Small intestine (tissue), 7 donors: ENCODE measurements around the gene ZBTB44. TPM values are rescaled to one million over a fixed set of nuclear protein-coding genes. Genes with fewer than 3 reads are reported as not detected.

Experiments
- DNase-seq, 2 donors: peaks; one replicate each; pipeline versions ENCODE4 v3.0.0 to v3.0.0-alpha.2; 2013
- FAIRE-seq: peaks from 2 replicates; lab custom pipeline; 2012; peaks lifted over from hg19 to GRCh38; lab: Jason Lieb, UNC
- H3K27ac ChIP-seq, 3 donors: one replicate each; pipeline ENCODE4 v1.5.1; 2013; ENCODE audit warnings: low read length in 2 of 3, mild to moderate bottlenecking in 2 of 3, control low read depth in 1 of 3, inconsistent platforms in 1 of 3, low read depth in 1 of 3, moderate library complexity in 1 of 3
- H3K27me3 ChIP-seq, 3 donors: one replicate each; pipeline ENCODE4 v1.6.1; 2013; ENCODE audit warnings: low read length in 3 of 3, inconsistent platforms in 1 of 3; ENCODE audit not compliant: control insufficient read depth in 3 of 3, insufficient read depth in 3 of 3
- H3K36me3 ChIP-seq, 3 donors: one replicate each; pipeline ENCODE4 v1.6.1; 2013; ENCODE audit warnings: low read length in 3 of 3, inconsistent platforms in 1 of 3, low read depth in 1 of 3, mild to moderate bottlenecking in 1 of 3, moderate library complexity in 1 of 3; ENCODE audit not compliant: control insufficient read depth in 3 of 3, insufficient read depth in 2 of 3
- H3K4me1 ChIP-seq, 3 donors: one replicate each; pipeline ENCODE4 v1.6.1; 2013; ENCODE audit warnings: low read length in 2 of 3, inconsistent platforms in 1 of 3, low read depth in 1 of 3, mild to moderate bottlenecking in 1 of 3, moderate library complexity in 1 of 3; ENCODE audit not compliant: control insufficient read depth in 3 of 3, insufficient read depth in 2 of 3
- H3K4me3 ChIP-seq, 3 donors: one replicate each; pipeline ENCODE4 v1.5.1; 2013; ENCODE audit warnings: low read length in 3 of 3, control low read depth in 1 of 3, inconsistent platforms in 1 of 3, low read depth in 1 of 3, mild to moderate bottlenecking in 1 of 3, moderate library complexity in 1 of 3
- H3K9me3 ChIP-seq, 2 donors: one replicate each; pipeline ENCODE4 v1.6.1; 2013; ENCODE audit warnings: low read depth in 1 of 2, low read length in 1 of 2; ENCODE audit not compliant: control insufficient read depth in 2 of 2, insufficient read depth in 1 of 2
- WGBS, 3 donors: extraction: QIAGEN DNeasy Blood & Tissue Kit; methylation state at CpG; one replicate each; pipeline ENCODE4 v1.1.7; 2013; 5-methylcytosine and 5-hydroxymethylcytosine counted together
- polyA plus RNA-seq, 4 donors: library from polyadenylated mRNA; stranded (reverse) in 3 of 4; unstranded in 1 of 4; fragments of 200-250 nt in 3 of 4; fragments of 120-200 nt in 1 of 4; gene quantifications; one replicate each; pipeline versions ENCODE4 v1.2.1 to v1.2.3, GENCODE V29; 2013
- donor health status: healthy with polysubstance abuse.
- donor health status: control.
- donor health status: control.
- donor health status: Bipolar disorder and iron deficiency.
- donor health status: healthy.

The ZBTB44 gene
- polyA plus RNA-seq, 4 donors: 7.6 to 32.9 (median 10.1) TPM

DNA sequence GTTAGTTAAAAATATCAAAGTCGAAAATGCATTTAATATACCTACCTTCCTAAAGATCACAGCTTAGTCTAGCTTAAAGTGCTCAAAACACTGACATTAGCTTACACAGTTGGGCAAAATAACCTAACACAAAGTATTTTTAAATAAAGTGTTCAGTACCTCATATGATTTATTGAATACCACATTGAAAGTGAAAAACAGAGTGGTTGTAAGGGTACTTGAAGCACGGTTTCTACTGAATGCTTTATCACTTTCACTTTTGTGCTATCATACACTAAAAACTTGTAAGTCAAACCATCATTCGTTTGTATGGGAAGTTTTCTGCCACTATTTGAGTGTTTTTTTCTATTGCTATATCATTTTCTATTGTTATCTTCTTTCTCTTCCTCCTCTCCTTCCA, 36.6 kb downstream of the ZBTB44 start:
- Histone ChIP-seq H3K27ac (no peak overlapping the region), H3K27me3 (no peaks in the 10 kb centered on the region), H3K36me3 (peaks cover 1 to 8% (median 2%) of the 10 kb centered on the region in 3 donors), H3K9me3 (peaks cover 0 to 14% of the 10 kb centered on the region in 2 donors), H3K4me3 (no peak overlapping the region), H3K4me1 (no peaks in the 10 kb centered on the region)
- 80 to 91% (median 81%) methylated on average over 3 of the region's 3 CpGs for WGBS, 3 donors
- no peak for FAIRE-seq
- DNase-seq: no peak

- H3K4me3 ChIP-seq: no peak overlapping the region
- no peaks in the 10 kb centered on the region for H3K4me1 ChIP-seq
- no peak overlapping the region for H3K27ac ChIP-seq
- DNase-seq: no peak
- FAIRE-seq: no peak
- no peaks in the 10 kb centered on the region for H3K9me3 ChIP-seq
- 70 to 95% (median 90%) methylated on average over 2 of the region's 2 CpGs for WGBS, 3 donors
- no peaks in the 10 kb centered on the region for H3K27me3 ChIP-seq
- H3K36me3 ChIP-seq: peaks cover 0 to 21% (median 1%) of the 10 kb centered on the region in 3 donors
These were observed 42.4 kb downstream of the ZBTB44 start for GRCh38 chr11:130272336-130272735.

- 58 to 72% (median 71%) methylated on average over 1 of the region's 1 CpG for WGBS, 3 donors
- H3K27ac ChIP-seq: no peak overlapping the region
These were observed 45.3 kb downstream of the ZBTB44 start for GRCh38 chr11:130269326-130269943.

DNA sequence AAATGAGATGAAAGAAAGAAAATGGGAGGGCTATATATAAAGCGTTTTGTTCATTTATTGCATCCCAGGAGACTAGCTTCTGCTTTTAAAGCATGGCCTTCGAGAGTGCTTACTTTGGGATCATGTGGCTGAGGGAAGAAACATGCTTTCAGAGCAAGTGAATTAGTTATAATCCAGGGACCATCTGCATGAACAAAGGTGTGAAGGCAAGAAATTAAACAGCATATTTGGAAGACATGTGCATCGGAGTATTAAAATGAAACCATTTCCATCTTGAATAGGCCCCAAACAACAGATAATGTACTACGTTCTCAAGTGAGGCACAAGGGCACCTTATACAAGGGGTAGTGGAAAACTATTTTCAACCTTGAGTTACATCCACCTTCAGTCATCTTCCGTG, 51.4 kb downstream of the ZBTB44 start:
- H3K4me1 ChIP-seq: no peaks in the 10 kb centered on the region
- 83 to 93% (median 93%) methylated on average over 5 of the region's 5 CpGs for WGBS, 3 donors
- H3K27me3 ChIP-seq: no peaks in the 10 kb centered on the region
- H3K4me3 ChIP-seq: no peak overlapping the region
- H3K9me3 ChIP-seq: peaks cover 0 to under 1% of the 10 kb centered on the region in 2 donors
- H3K27ac ChIP-seq: no peak overlapping the region
- no peak for DNase-seq
- no peak for FAIRE-seq
- peaks cover 0 to 21% (median 2%) of the 10 kb centered on the region in 3 donors for H3K36me3 ChIP-seq

More at GRCh38 chr11:130269326-130269943, 45.3 kb downstream of the ZBTB44 start:
- no peaks in the 10 kb centered on the region for H3K27me3 ChIP-seq
- H3K4me3 ChIP-seq: no peak overlapping the region
- H3K36me3 ChIP-seq: peaks cover 0 to 21% (median 1%) of the 10 kb centered on the region in 3 donors
- FAIRE-seq (no peak), DNase-seq (no peak)
- no peaks in the 10 kb centered on the region for H3K9me3 ChIP-seq
- H3K4me1 ChIP-seq: no peaks in the 10 kb centered on the region

DNA sequence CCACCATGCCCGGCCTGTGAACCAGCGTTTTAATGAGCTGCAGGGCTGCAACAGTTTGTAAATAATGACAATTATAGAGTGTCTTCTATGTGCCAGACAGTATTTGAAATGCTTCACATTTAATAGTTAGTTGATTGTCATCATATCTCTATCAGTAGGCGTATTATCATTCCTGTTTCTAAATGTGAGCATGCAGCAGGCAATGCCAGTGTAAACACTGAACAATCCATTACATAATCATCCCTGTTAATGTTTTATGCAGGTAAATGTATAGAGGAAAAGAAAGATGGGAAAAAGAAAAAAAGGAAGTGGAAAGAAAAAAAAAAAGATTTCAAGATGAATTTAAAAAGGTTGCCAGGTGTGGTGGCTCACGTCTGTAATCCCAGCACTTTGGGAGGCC, 52.3 kb downstream of the ZBTB44 start:
- H3K4me1 ChIP-seq: no peaks in the 10 kb centered on the region
- H3K9me3 ChIP-seq: peaks cover 0 to 4% of the 10 kb centered on the region in 2 donors
- no peak for FAIRE-seq
- DNase-seq: no peak
- H3K4me3 ChIP-seq: no peak overlapping the region
- no peak overlapping the region for H3K27ac ChIP-seq
- peaks cover 0 to 14% (median 2%) of the 10 kb centered on the region in 3 donors for H3K36me3 ChIP-seq
- WGBS, 3 donors: 62 to 84% (median 67%) methylated on average over 4 of the region's 4 CpGs
- H3K27me3 ChIP-seq: no peaks in the 10 kb centered on the region

GRCh38 chr11:130261571-130261970, 53.1 kb downstream of the ZBTB44 start:
- peaks cover 0 to 6% of the 10 kb centered on the region in 2 donors for H3K9me3 ChIP-seq
- H3K36me3 ChIP-seq: peaks cover 0 to 7% (median 2%) of the 10 kb centered on the region in 3 donors
- no peaks in the 10 kb centered on the region for H3K4me1 ChIP-seq
- no peak overlapping the region for H3K4me3 ChIP-seq
- FAIRE-seq (no peak), DNase-seq (no peak)
- H3K27me3 ChIP-seq: no peaks in the 10 kb centered on the region
- H3K27ac ChIP-seq: no peak overlapping the region
- WGBS, 3 donors: 93 to 97% (median 96%) methylated on average over 5 of the region's 5 CpGs

DNA sequence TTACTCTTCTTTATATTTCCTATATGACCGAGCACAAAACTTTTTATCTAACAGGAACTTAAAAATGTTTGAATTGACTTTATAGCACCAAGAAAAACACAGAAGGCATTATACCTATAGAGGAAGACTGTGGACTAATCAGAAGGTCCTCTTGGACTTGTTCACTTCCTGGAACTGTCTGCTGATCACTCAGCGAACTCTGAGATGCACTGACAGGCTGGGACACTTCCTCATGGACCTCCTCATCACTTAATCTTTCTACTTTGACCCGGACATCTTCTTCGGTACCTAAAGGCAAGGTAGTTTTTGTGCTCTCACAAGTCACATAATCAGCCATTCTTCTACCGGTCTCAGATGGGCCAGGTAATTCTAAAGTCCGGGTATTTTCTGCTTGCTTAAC, 54.0 kb downstream of the ZBTB44 start:
- FAIRE-seq (no peak), DNase-seq (peak; percentile 37 to 59)
- Histone ChIP-seq H3K36me3 (peaks cover 0 to 11% (median 2%) of the 10 kb centered on the region in 3 donors), H3K27ac (no peak overlapping the region), H3K27me3 (no peaks in the 10 kb centered on the region), H3K4me1 (no peaks in the 10 kb centered on the region), H3K9me3 (peaks cover 0 to 12% of the 10 kb centered on the region in 2 donors), H3K4me3 (no peak overlapping the region)
- WGBS, 3 donors: 48 to 68% (median 67%) methylated on average over 6 of the region's 6 CpGs

DNA sequence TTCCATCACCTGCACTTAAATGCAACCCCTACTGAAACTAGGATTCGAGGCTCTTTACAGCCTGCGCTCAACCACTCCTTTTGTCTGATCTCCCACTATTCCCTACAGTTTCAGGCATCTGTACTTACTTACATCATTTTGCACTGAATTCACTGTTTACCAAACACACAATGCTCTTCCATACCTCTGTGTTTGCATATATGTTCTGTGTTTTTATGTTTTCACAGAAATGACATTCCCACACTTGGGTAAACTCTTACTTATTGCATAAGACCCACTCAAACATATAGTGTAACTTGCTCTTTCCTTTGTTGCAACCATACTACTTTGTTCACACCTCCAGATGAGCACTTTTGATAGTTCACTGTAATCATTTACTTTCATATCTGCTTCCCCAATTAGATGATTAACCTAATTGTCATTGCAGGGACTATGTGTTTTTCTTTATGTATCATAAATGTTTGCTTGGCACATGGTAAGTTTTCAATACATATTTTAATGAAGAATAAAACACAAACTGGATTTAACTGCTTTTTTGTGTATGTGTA, 54.6 kb downstream of the ZBTB44 start:
- Histone ChIP-seq H3K27ac (no peak overlapping the region), H3K9me3 (peaks cover 0 to 12% of the 10 kb centered on the region in 2 donors), H3K4me3 (no peak overlapping the region), H3K4me1 (no peaks in the 10 kb centered on the region), H3K27me3 (no peaks in the 10 kb centered on the region), H3K36me3 (peaks cover 0 to 11% (median 2%) of the 10 kb centered on the region in 3 donors)
- FAIRE-seq (no peak), DNase-seq (no peak)
- WGBS, 3 donors: 94 to 98% (median 97%) methylated on average over 2 of the region's 2 CpGs
